GM12872 (cell line): ENCODE measurements around the gene BAHD1.

ENCODE experiments used
- CTCF ChIP-seq: IDR thresholded peaks from 3 replicates; pipeline ENCODE4 v1.5.1; 2011; ENCODE audit warnings: low read depth, mild to moderate bottlenecking, low read length, moderate library complexity; ENCODE audit not compliant: insufficient read depth

Gene BAHD1

GRCh38 chr15:40407330-40407990 is 33.3 kb upstream of the BAHD1 start:
- no peak for TF ChIP-seq CTCF

GRCh38 chr15:40409366-40409765 is 31.4 kb upstream of the BAHD1 start:
- no peak for TF ChIP-seq CTCF

- TF ChIP-seq CTCF = no peak
These were observed 30.3 kb upstream of the BAHD1 start for GRCh38 chr15:40410476-40410875.

- TF ChIP-seq CTCF = no peak
These were observed 28.5 kb upstream of the BAHD1 start for GRCh38 chr15:40412095-40412759.

GRCh38 chr15:40413036-40413435 is 27.7 kb upstream of the BAHD1 start:
- no peak for TF ChIP-seq CTCF

- TF ChIP-seq CTCF = no peak
These were observed 25.9 kb upstream of the BAHD1 start for GRCh38 chr15:40414816-40415215.

GRCh38 chr15:40415226-40415625 is 25.5 kb upstream of the BAHD1 start:
- no peak for TF ChIP-seq CTCF
